H1 (cell line): ENCODE data around the gene COL6A1. TPM values are rescaled to one million over a fixed set of nuclear protein-coding genes. Genes with fewer than 3 reads are reported as not detected.
A peak's percentile ranks its signal among the peaks of the same experiment; 100 is the strongest.

ENCODE experiments used
- CREB1 ChIP-seq: IDR thresholded peaks from 2 replicates; pipeline ENCODE4 v1.6.1; 2012; ENCODE audit warnings: inconsistent platforms
- EGR1 ChIP-seq: IDR thresholded peaks from 2 replicates; pipeline ENCODE4 v1.6.1; 2011; ENCODE audit warnings: low read depth, low read length, borderline replicate concordance
- GABPA ChIP-seq: IDR thresholded peaks from 2 replicates; pipeline ENCODE4 v1.6.1; 2011; ENCODE audit warnings: mild to moderate bottlenecking, low read length, moderate library complexity, borderline replicate concordance; ENCODE audit not compliant: insufficient read depth
- NRF1 ChIP-seq: IDR thresholded peaks from 2 replicates; pipeline ENCODE4 v1.6.1; 2011; ENCODE audit warnings: mild to moderate bottlenecking, low read depth, low read length, improper control_type of control experiment
- RFX5 ChIP-seq: IDR thresholded peaks from 2 replicates; pipeline ENCODE4 v1.6.1; 2011; ENCODE audit warnings: low read depth, low read length, improper control_type of control experiment, borderline replicate concordance
- SIRT6 ChIP-seq: IDR thresholded peaks from one replicate; pipeline ENCODE4 v1.7.1; 2012; ENCODE audit warnings: low read length, inconsistent platforms
- TCF12 ChIP-seq: IDR thresholded peaks from 2 replicates; pipeline ENCODE4 v1.6.1; 2011; ENCODE audit warnings: low read depth, mild to moderate bottlenecking, low read length
- YY1 ChIP-seq: IDR thresholded peaks from 2 replicates; pipeline ENCODE4 v1.6.1; 2011; ENCODE audit warnings: low read depth, mild to moderate bottlenecking, low read length
- polyA plus RNA-seq, 7 experiments: library from polyadenylated mRNA; depleted of rRNA in 3 of 7; stranded (reverse) in 5 of 7; unstranded in 2 of 7; fragments of >200 nt in 5 of 7; fragments of 200-250 nt in 2 of 7; gene quantifications; 1 replicate in 5 of 7; 2 replicates in 1 of 7; 4 replicates in 1 of 7; pipeline versions ENCODE4 v1.2.1 to v1.2.3, GENCODE V29; 2011 to 2013; ENCODE audit warnings: missing spikeins in 2 of 7, mixed read lengths in 2 of 7
- total RNA-seq: library from RNA; stranded (reverse); fragmentation: NEBNext Ultra II Directional; extraction: Animal tissue kit (Norgen Biotek cat#: 25700); gene quantifications from 2 replicates; pipeline ENCODE4 v1.2.1, GENCODE V29; 2021
- TF ChIP-seq, protein P1 (sequence below): IDR thresholded peaks from 2 replicates; pipeline ENCODE4 v1.6.1; 2011; ENCODE audit warnings: low read depth, mild to moderate bottlenecking, low read length; ENCODE audit not compliant: insufficient read depth

Gene COL6A1
- total and polyA plus RNA-seq, 2 of the 8 experiments (the other 6 are each of a cell fraction or from before 2014, with no cell fraction given): 100 to 115 TPM

DNA sequence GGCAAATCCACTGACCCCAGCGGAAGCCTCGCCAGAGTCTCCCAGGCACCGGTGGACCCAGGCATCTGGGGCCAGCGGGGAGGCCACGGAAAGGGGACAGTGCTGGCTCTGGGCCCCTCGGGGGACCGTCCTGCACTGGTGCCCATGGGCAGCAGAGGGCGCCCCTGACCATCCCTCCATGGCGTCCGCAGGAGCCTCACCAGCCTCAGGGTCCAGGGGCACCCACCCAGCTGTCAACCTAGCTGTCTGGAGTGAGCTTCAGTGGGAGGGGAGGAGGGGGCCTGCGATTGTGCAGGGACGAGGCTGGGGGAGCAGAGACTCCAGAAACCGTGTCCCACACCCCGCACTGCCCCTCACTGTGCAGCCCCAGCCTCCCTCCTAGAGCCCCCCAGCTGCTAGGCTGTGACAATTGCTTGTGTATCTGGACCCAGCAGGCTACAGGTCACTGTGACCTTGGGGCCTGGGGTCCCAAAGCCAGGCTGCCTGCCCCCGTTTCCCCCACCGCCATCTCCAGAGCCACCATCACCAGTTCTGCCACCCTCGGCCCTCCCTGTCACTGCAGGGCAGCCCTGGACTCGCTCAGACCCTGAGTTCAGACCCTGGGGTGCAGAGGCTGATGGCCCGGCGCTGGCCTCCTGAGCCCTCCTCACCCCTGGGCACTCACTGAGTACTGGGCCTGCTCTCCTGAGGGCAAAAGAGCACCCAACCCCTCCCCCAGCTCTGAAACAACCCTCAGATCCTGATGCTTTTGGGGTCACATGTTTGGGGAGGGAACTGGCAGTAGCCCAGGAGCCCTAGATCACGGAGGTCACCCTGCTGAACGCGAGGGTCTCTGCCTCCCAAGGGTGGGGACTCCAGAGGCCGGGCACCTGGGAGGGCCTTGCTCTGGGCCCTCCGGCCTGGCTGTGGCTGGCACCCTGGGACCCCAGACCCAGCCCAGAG is 10.6 kb upstream of the COL6A1 start (continued):
- TF ChIP-seq TCF12: no peak
- TF ChIP-seq YY1: peak; percentile 75; the same call in 1 of the 2 replicates
- TF ChIP-seq GABPA: peak; percentile 84; the same call in 1 of the 2 replicates
- TF ChIP-seq, protein P1, sequence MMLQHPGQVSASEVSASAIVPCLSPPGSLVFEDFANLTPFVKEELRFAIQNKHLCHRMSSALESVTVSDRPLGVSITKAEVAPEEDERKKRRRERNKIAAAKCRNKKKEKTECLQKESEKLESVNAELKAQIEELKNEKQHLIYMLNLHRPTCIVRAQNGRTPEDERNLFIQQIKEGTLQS: 0 out of 2 replicates have a peak, but pooled peaks have one; percentile 35
- TF ChIP-seq SIRT6: no peak
- 0 out of 2 replicates have a peak, but pooled peaks have one; percentile 5 for TF ChIP-seq EGR1
- TF ChIP-seq CREB1: no peak
- TF ChIP-seq RFX5: no peak
- TF ChIP-seq NRF1: no peak
